ENCODE measurements around the gene KIDINS220. TPM values are rescaled to one million over a fixed set of nuclear protein-coding genes. Genes with fewer than 3 reads are reported as not detected.

The KIDINS220 gene
- total and polyA plus RNA-seq, 2 of the 13 experiments (the other 11 are each of a cell fraction or from before 2014, with no cell fraction given) = 25.2 to 32.3 TPM

- no peak for TF ChIP-seq IRF9 (CRISPR knock-in tag; IDR thresholded peaks at IDR 0.05; ENCODE audit: borderline replicate concordance)
- TF ChIP-seq HNRNPLL (IDR thresholded peaks at IDR 0.05; ENCODE audit: low read depth, low read length, poor library complexity, severe bottlenecking) = no peak
- no peak for TF ChIP-seq ZNF251 (CRISPR knock-in tag; IDR thresholded peaks at IDR 0.05)
- no peak for TF ChIP-seq MLXIP (CRISPR knock-in tag; IDR thresholded peaks at IDR 0.05; ENCODE audit: borderline replicate concordance)
- no peak; the same call in 1 of the 2 replicates for TF ChIP-seq MED13 (CRISPR knock-in tag; IDR thresholded peaks at IDR 0.05)
- TF ChIP-seq DDIT3 (CRISPR knock-in tag; IDR thresholded peaks at IDR 0.05) = 0 out of 2 replicates have a peak, but pooled peaks have one; percentile 47
- TF ChIP-seq ZSCAN30 (CRISPR knock-in tag; IDR thresholded peaks at IDR 0.05) = no peak
- TF ChIP-seq NR0B2 (CRISPR knock-in tag; IDR thresholded peaks at IDR 0.05) = no peak
- peak; percentile 50; the same call in 1 of the 2 replicates for TF ChIP-seq ZSCAN21 (CRISPR knock-in tag; IDR thresholded peaks at IDR 0.05; ENCODE audit: borderline replicate concordance)
- TF ChIP-seq KLF15 (CRISPR knock-in tag; IDR thresholded peaks at IDR 0.05; ENCODE audit: borderline replicate concordance) = no peak
- no peak for TF ChIP-seq CENPT (CRISPR knock-in tag; IDR thresholded peaks at IDR 0.05; ENCODE audit: low read depth)
- TF ChIP-seq ZNF670 (CRISPR knock-in tag; IDR thresholded peaks at IDR 0.05; ENCODE audit: borderline replicate concordance) = no peak
- no peak for TF ChIP-seq ATF3 (CRISPR knock-in tag; IDR thresholded peaks at IDR 0.05)
- TF ChIP-seq FOXO4 (CRISPR knock-in tag; conservative IDR thresholded peaks at IDR 0.05) = no peak
- no peak for TF ChIP-seq SATB2 (CRISPR knock-in tag; IDR thresholded peaks at IDR 0.05)
- no peak for TF ChIP-seq AFF4 (CRISPR knock-in tag; IDR thresholded peaks at IDR 0.05)
- TF ChIP-seq ZNF546 (CRISPR knock-in tag; conservative IDR thresholded peaks at IDR 0.05) = no peak
These were observed 3.2 kb upstream of the KIDINS220 start (continued) for GRCh38 chr2:8840475-8841091.

All from HepG2 (cell line).